Measurements from ENCODE around the gene ATP23. TPM values are rescaled to one million over a fixed set of nuclear protein-coding genes. Genes with fewer than 3 reads are reported as not detected.

Gene ATP23
- polyA plus RNA-seq, 1 donor = 11.0 TPM

DNA sequence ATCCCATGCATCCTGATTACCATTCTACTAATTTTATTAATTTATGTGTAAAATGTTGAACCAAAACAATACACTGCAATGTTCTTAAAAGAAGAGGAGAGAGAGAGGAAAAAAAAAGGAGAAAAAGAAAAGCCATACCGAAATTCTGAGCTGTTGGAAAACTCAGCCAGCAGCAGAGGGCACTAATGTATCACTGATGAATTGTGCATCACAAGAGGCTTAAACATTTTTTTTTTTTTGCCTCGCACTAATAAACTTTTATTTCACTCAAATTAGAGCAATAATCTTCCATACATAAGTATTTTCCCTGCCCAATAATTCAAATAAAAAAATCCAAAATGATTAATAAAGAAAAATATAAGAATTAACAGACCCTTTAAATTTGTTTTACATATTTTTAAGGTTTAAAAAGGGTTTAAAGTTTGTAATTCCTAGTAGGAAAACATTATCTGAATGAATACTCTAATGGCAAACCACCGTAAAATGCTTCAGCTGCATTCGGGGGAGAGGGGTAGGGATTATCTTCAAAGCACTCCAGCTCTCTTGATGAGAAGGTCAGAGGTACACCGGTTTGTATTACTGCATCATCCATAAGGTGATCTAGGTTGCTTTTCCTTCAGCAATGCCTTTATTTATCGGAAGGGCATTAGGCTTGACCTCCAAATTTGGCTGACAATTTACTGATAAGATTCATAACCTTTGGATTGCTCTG is 41.9 kb downstream of the ATP23 start:
- DNase-seq = peak; percentile 62

DNA sequence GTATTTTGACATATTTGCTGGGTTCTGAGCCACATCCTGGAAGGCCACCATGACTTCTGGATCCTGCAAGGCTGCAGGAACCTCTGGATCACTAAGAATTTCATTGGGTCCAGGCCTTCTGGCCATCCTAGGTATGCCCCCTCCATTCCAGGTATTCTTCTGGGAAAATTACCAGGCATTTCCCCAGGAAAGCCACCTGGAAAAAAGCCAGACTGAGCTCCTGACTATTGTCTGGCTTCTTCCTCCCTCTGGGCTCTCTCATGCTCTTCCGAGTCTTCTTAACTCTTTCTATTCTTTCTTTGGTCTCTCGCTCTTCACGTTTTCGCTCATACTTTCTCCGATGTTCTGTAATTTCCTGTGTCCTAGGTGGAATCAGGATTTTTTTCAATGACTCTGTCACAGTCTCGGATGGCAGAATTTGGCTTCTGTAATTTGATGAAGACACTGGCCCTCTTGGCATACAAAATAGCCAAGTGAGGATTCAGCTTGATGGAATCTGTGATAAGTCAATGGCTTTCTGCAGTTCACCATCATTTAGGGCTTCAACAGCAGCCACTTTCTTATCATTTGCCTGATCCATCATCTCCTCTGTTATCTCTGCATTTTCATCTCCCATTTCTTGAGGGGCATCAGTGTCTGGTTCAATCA is 42.6 kb downstream of the ATP23 start:
- no peak for DNase-seq

DNA sequence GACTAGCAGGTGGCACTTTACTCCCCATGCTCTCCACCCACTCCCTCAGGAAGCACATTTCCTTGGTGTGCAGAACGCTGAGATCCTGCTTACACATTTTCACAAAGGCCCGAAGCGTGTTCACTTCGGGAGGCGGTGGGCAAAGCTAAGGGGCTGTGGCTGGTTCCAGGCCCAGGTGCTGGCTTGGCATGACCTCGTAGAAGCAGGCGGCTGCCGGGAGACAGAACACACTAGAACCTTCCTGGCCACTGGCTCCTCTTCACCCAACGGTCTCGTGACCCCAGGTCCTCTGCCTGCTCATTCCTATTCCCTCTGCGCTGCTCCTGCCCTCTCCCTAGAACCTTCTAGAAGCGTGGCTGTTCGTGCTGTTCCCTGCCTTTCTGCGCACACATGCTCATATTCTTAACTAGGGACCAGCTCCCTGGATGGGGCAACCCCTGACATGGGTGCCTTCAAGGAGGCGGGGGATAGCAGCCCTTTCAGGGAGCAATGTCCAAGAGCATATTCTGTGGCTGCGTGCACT is 43.3 kb downstream of the ATP23 start:
- no peak for DNase-seq

DNA sequence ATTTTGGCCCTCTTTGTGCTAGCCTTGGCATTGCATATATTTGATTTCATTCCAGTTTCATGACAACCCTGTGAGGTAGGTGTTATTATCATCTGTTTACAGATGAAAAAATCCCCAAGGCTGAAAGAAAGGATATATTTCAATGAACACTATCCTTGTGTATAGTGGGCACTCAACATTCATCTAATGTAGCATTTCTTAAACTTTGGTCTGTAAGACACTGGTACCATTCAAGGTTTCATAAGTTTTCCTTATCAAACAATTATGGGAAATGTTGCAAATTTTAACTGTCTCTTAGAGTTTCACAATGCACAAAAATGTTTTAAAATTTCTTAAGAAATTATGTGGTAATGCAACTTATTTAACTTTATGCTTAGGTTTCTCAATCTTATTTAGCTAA is 44.3 kb downstream of the ATP23 start:
- no peak for DNase-seq

DNA sequence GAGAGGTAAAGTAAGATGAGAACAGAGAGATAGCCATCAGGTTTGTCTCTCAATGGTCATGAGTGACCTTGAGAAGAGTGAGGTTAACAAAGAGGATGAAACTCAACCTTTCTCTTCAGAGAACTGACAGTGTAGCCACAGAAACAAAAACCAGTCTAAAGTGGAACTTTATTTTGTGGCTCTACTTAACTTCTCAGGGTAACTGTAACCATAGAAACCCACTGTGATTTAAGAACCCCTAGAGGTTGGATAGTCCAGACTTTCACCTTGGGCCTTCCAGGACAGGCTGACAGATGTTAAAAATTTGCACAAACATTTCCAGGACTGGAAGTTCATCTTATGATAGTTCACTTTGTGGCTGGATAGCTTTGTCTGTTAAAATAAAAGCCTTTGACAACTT is 48.5 kb downstream of the ATP23 start:
- no peak for DNase-seq

DNA sequence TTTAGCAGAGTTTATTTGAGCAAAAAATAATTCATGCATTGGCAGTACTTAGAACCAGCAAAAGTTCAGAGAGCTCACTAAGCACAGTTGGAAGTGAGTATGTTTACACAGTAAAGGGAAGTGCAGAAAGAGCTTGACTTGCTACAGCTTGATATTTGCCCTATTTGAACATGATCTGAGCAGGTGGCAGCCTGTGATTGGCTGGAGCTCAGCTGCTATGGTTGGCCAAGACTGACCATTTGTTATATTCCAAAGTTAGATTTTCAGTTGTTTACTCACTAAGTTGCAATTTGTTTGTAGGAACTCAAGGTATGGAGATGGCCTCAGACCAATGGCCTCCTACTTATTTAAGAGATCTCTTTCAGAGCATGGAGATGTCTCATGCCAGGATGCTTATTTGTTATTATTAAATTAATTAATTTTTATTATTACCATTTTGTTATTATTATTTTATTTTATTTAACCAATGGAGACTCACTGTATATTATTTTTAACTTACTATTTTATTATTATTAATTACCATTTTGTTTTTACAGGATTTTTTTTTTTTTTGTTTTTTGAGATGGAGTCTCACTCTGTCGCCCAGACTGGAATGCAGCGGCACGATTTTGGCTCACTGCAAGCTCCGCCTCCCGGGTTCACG is 49.0 kb downstream of the ATP23 start:
- DNase-seq = no peak

DNA sequence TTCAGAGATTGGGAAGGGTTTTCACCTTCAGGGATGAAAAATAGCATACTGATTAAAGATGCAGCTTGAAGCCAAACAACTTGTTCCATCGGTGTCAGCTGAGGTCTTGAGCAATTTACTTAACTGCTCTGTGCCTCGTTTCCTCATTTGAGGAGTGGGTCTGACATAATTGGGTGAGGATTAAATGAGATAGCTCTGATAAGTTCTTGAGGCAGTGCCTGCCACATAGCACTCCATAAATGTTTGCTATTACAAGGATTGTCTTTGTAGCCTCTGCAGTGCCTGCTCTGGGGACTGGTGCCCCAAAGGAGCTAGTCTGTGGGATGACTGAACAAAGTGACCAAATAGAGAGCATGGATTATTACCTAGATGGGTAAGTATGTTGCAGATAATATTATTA is 50.6 kb downstream of the ATP23 start:
- DNase-seq = no peak

DNA sequence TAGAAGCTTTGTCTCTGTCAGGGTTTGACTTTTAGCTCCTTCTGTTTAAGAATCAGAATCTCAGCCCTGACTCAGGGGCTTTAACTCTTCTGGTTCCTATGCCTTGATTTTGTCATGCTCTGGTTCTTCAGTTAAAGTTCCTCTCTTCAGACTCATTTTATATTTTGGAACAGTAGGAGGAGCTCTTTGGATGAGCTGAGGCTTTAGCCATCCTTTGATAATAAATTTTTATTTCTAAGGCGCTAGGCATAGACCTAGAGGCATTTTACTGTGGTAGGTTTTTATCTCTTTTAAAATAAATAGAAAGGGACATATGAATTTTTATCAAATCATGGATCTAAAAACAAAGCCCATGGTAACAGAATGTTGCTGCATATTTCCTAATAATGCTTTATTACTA is 51.7 kb downstream of the ATP23 start:
- DNase-seq = no peak

DNA sequence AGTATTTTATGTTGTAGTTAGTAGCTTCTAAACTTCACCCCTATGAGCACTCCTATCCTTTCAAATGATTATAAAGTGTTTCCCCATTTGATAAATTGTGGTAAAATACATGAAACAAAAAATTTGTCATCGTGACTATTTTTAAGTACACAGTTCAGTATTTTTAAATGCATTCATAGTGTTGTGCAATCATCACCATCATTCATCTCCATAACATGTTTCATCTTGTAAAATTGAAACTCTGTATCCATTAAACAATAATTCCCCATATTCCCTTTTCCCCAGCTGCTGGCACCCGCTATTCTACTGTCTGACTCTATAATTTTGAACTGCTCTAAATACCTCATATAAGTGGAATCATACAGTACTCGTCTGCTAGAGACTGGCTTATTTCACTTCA is 52.5 kb downstream of the ATP23 start:
- DNase-seq = no peak

DNA sequence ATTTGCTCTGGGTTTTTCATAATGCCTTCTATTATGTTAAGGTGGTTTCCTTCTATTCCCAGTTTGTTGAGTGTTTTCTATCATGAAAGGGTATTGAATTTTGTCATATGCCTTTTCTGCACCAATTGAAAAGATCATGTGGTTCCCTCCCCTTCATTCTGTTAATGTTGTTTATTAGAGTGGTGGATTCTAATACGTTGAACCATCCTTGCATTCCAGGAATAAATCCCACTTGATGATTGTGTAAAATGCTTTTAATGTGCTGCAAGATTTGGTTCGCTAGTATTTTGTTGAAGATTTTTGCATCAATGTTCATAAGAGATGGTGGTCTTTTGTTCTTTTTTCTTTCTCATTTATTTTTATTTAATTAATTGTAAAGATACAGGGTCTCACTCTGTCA is 55.2 kb downstream of the ATP23 start:
- no peak for DNase-seq

DNA sequence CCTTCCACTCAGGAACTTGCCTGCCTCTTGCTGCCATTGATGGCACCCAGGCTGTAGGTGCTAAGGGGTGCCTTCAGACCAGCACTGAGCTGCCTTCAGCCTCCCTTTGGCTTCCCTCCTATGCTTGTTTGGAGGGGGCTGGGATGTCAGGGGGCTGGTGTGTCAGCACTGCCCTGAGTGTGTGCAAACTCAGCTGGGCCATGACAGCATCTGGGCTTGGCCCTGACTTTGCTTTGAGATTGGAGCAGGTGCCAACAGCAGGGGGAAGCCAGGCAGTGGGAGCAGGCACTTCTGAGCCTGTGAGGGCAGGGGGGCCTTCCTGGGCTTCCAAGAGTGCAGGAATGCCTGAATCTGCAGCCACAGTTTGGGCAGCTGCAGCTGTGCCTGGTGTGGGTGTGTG is 56.9 kb downstream of the ATP23 start:
- DNase-seq = no peak

DNA sequence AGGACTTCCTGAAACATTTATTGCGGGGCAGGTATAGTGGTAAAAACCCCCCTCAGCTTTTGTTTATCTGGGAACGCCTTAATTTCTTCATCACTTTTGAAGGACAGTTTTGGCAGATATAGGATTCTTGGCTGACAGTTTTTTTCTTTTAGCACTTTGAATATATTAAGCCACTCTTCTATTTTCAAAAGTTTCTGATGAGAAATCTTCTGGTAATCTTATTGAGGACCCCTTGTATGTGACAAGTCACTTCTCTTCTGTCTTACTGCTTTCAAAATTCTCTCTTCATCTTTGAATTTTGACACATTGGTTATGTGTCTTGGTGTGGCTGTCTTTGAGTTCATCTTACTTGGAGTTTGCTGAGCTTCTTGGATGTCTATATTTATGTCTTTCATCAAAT is 59.1 kb downstream of the ATP23 start:
- no peak for DNase-seq

DNA sequence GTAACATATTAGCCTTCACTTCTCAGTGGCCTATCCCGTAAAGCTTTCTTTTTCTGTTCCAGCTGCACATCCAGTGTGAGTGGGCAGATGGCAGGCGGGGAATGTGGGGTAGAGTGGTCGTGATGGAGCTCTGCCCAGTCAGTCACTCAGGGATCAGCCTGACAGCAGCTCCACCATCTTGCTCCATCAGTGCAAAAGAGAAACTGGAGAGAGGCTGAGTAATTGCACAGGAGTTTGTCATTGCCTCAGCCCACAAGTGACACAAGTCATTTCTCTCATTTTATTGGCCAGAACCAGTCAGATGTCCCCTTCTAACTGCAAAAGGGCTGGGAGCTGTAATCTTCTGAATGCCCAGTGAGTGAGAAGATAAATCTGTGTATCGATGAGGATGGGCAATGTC is 66.5 kb downstream of the ATP23 start:
- no peak for DNase-seq

DNA sequence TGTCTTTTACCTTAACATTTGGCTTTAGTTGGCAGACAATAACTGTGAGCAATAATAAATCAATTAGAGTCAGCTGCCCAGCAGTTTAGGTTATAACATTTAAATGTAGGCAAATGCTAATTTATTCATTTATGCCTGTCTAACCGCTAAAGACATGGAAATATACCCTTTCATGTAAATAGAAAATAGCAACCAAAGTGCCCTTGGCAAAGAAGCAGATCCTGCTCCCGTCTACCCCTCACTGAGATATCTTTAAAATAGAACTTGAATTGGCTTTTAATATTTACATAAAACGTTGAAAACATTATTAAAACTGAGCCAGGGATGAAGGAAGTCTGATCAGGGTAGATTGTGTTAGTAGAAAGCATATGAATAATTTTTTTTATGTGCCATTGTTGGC is 67.3 kb downstream of the ATP23 start:
- DNase-seq = no peak

Other genes starting within 250 kb of the ATP23 start
- 212 TPM for gene OS9, start 247.4 kb upstream of the ATP23 start, polyA plus RNA-seq (ENCODE audit: insufficient read length)
- gene AGAP2, start 202.8 kb upstream of the ATP23 start, polyA plus RNA-seq (ENCODE audit: insufficient read length) = 1.2 TPM
- gene TSPAN31, start 196.5 kb upstream of the ATP23 start, polyA plus RNA-seq (ENCODE audit: insufficient read length) = 103 TPM
- 226 TPM for gene CDK4, start 189.3 kb upstream of the ATP23 start, polyA plus RNA-seq (ENCODE audit: insufficient read length)
- 20.0 TPM for gene MARCHF9, start 186.5 kb upstream of the ATP23 start, polyA plus RNA-seq (ENCODE audit: insufficient read length)
- 2.0 TPM for gene CYP27B1, start 174.5 kb upstream of the ATP23 start, polyA plus RNA-seq (ENCODE audit: insufficient read length)
- 35.6 TPM for gene METTL1, start 169.5 kb upstream of the ATP23 start, polyA plus RNA-seq (ENCODE audit: insufficient read length)
- gene EEF1AKMT3, start 169.0 kb upstream of the ATP23 start, polyA plus RNA-seq (ENCODE audit: insufficient read length) = 13.2 TPM
- gene TSFM, start 158.8 kb upstream of the ATP23 start, polyA plus RNA-seq (ENCODE audit: insufficient read length) = 46.3 TPM
- 21.7 TPM for gene AVIL, start 122.8 kb upstream of the ATP23 start, polyA plus RNA-seq (ENCODE audit: insufficient read length)
- 251 TPM for gene CTDSP2, start 94.8 kb upstream of the ATP23 start, polyA plus RNA-seq (ENCODE audit: insufficient read length)